NCI-H1694 treated with DMSO at 0.1 percent for 48 hours (cell line): ENCODE data around the gene MMP21.
A peak's percentile ranks its signal among the peaks of the same experiment; 100 is the strongest.

Experiments used
- DNase-seq: peaks from one replicate; lab custom pipeline; 2025; lab: John Stamatoyannopoulos, UW

Gene MMP21

GRCh38 chr10:125765835-125766234 is 9.8 kb downstream of the MMP21 start:
- no peak for DNase-seq

DNA sequence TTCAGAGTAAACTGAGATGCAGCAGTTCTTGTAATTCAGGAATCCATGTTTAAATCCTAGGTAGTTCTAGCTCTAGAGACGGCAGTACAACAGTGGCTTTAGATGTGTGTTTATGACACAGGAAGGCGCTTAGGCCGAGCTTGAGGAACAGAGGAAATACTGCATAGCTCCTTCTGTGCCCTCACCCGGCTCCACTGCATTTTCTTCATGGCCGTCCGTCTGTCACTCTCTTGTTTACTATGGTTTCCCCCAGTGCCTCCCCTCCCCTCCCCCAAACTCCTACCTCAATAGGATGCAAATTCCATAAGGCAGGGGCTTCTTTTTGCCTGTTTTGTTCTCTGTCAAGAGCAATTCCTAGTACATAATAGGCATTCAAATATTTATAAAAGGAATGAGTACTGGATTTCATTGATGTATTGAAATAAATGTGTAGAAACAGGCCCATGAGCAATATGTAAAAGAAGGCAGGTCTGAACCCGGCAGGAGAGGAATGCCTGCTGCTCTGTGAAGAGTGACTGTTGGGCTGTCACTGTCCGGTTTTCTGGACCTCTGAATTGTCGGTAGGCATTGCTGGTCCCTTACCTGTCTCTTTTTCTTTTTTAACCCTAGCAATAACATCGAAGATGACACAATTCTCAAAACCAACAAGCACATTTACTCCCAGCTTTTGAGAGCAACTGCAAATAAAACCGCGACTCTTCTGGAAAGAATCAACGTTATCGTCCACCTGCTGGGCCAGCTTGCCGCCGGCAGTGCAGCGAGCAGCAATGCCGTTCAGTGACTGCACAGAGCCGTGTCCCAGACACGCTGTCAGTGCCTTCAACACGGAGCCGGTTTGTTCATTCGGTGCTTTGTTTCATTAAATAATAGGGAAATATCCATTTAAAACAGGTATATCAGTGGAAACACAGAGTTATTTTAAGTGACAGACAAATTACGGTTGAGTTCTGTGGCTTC is 12.7 kb downstream of the MMP21 start:
- no peak for DNase-seq

- no peak for DNase-seq
These were observed 13.7 kb downstream of the MMP21 start for GRCh38 chr10:125761961-125762360.

GRCh38 chr10:125757742-125758141 is 17.9 kb downstream of the MMP21 start:
- DNase-seq: no peak

DNA sequence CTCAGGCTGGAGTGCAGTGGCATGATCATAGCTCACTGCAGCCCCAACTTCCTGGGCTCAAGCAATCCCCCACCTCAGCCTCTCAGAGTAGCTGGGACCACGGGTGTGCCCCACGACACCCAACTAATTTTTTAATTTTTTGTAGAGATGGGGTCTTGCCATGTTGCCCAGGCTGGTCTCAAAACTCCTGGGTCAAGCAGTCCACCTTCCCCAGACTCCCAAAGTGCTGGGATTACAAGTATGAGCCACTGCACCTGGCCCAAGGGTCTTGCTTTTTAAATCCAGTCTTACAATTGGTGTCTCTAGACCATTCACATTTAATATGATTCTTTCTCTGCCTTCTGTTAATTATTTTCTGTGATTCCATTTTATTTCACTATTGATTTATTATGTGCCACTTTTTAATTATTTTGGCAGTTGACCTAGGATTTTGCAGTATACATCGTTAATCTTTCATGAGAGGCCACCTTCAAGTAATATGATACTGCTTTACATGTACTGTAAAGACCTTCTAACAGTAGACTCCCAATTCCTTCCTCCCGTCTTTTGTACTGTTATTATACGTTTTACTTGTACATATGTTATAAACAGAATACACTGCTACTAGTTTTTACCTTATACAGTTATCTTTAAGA is 18.7 kb downstream of the MMP21 start:
- no peak for DNase-seq

DNA sequence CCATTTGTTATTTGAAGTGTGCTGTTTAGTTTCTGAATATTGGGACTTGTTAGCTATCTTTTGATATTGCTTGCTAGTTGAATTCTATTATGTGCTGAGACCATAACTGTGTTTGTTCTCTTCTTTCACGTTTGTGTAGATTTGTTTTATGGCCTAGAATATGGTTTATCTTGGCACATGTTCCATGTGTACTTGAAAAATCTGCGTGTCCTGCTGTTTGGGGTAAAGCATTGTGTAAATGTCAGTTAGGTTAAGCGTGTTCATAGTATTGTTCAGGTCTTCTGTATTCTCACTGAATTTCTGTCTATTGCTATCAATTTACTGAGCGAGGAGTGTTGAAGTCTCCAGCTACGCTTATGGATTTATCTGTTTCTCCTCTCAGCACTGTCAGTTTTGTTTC is 19.4 kb downstream of the MMP21 start:
- no peak for DNase-seq

- DNase-seq: no peak
These were observed 28.2 kb downstream of the MMP21 start for GRCh38 chr10:125747417-125747816.

GRCh38 chr10:125744909-125745308 is 30.7 kb downstream of the MMP21 start:
- DNase-seq: no peak

GRCh38 chr10:125742465-125742864 is 33.2 kb downstream of the MMP21 start:
- DNase-seq: no peak

DNA sequence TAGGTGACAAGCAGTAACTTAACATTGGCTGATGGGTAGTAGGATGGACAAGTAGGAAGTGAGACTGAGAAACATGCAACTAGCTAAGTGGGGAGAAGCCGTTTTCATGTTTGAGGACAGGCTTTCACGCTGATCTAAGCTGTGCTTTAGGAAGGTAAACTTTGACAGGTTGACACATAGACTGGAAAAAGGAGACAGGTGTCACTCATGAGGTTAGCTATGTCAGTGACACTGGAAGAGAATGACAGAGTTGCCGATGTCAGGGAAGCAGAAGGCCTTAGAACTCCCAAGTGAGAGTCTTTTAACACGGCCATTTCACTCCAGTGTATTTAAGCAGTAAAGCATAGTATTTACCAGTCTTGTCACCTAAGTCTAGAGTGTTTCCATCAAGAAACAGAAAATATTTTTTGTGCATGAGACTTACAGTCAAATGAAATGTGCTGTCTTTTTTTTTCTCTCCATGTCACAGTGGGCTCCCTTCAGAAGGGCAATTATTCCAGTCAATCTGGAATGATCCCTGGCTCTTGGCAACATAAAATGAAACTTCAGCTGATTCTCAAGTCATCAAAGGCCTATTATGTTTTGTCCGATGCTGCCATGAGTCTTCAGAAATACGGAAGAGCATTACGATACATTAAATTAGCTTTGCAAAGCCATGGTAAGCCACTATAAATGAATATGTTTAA is 35.5 kb downstream of the MMP21 start:
- no peak for DNase-seq

DNA sequence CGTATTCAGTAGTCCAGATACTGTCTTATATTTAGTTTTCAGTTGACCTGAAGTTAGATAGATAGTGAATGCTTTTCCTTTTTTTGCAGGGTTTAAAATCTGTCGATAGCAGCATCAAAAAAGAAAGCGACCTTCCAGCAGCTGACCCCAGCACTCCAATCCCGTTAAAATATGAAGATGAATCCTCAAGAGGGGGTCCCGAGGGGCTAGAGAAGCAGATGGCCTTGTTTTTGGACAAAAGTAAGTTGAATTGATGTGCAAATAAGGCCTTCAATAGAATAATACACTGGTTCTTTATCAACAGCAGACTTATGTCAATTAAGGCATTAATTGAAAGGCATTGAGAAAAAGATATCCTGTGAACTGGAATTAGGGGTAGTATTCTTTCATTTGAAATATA is 37.4 kb downstream of the MMP21 start:
- DNase-seq: no peak

GRCh38 chr10:125734823-125735222 is 40.8 kb downstream of the MMP21 start:
- no peak for DNase-seq

GRCh38 chr10:125734148-125734547 is 41.5 kb downstream of the MMP21 start:
- DNase-seq: no peak

GRCh38 chr10:125727436-125727835 is 48.2 kb downstream of the MMP21 start:
- DNase-seq: no peak

- no peak for DNase-seq
These were observed 48.7 kb downstream of the MMP21 start for GRCh38 chr10:125726914-125727313.

GRCh38 chr10:125722811-125723210 is 52.8 kb downstream of the MMP21 start:
- DNase-seq: no peak

- no peak for DNase-seq
These were observed 54.6 kb downstream of the MMP21 start for GRCh38 chr10:125721035-125721434.

DNA sequence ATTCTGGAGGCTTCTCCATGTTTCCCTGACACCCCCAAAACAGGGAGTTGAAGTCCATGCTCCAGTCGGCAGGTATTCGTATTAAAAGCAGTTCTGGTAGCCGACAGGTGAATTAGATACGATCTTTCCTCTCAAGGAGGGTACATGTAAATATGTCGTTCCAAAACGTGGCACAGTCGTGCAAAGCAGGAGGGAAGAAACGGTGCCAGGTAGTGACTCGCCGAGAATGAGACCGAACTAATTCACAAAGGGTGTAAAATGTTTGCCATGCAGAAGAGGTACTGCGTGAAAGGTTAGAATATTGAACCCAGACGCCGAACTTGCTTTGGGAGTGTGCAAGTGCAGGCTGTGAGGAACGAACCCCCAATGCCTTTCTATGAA is 55.6 kb downstream of the MMP21 start:
- no peak for DNase-seq

DNA sequence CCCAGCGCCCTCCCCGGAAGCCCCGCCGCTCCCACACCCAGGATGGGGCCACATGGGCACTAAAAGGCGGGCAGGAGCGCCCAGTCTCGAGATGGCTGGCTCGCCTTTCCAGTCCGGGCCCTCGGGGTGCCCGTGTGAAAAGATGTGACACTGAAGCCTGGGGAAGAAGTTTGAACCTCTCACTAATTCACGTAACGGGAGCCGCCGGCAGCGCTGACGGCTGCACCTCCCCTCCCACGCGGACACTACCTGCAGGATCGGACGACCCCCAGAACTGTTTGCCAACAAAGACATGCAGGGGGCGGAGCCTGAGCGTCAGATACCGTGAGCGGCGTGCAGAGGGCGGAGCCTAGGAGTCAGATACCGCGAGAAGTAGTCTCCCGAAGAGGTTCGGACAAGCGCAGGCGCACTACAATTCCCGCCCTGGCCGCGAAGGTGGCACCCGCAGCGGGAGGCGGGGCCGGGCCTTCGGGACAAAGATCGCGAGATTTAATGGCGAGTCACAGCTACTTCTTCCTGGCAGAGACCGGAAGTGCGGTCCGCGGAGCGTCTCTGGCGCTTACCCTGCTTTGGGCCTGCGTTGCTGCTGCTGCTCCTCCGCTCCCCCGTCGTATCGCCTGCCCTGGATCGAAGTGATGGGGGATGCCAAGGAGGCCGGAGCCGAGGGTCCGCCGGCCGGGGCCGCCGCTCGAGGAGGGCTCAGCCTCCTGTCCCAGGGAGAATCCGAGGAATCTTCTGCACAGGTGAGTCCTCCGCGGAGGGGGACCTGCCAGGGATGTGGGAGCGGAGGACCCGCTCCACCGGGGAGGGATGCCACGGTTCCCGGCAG is 56.2 kb downstream of the MMP21 start, which contains the start of gene EDRF1:
Gene EDRF1, plus strand, starts transcription at position 537 of the 829 bp plus-strand sequence. Its CDS starts 99 bp downstream, at position 636.
- DNase-seq: peak; percentile 89
